GM19238 (cell line): ENCODE results near the gene RAD51B.
"Not testable (repeated sequence)": the region's sequence is repeated elsewhere in the genome, so short reads cannot be mapped to it uniquely, and the experiment has no call there.

Source experiments
- DNase-seq: peaks from one replicate; pipeline ENCODE4 v3.0.0; 2011; ENCODE audit warnings: low spot score; ENCODE audit not compliant: insufficient read length

The RAD51B gene

GRCh38 chr14:68268719-68269118 lies 449.1 kb downstream of the RAD51B start:
- no peak for DNase-seq

DNA sequence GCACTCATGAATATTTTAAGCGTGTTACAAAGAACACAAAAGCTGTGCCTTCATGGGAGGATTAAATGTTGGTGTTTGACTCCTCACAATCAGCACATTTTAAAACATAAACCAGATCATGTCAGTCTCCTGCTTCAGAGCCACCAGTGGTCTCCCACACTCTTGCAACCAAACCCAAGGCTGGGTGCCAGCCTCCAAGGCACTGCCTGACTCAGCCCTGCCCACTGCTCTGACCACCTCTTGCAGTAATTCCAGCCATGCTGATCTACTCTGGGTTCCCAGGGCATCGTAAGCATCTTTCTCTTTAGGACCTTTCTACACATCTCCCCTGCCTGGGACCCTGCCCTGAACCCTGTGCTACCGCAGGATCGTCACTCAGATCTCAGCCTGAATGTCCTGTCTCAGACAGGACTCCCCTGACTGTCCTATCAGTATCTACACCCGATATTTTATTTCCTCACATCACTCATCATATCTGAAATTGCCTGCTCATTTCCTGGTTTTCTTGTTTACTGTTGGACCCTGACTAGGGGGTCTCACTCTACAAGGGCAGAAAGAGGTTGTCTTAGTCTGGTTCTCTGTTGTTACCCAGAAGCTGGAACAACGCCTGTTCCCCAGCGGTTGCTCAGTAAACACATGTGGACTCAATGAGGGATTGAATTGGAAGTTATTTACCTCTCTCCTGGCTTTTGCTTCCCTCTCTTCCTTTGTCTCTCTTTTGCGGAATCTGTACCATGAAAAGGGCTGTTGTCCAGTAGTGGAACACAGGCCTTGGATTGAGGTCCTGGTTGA lies 449.8 kb downstream of the RAD51B start:
- DNase-seq, result no peak

- DNase-seq, result no peak
These were observed 450.8 kb downstream of the RAD51B start for GRCh38 chr14:68270342-68270741.

- DNase-seq, result no peak
These were observed 452.4 kb downstream of the RAD51B start for GRCh38 chr14:68271913-68272391.

- DNase-seq, result no peak
These were observed 453.8 kb downstream of the RAD51B start for GRCh38 chr14:68273413-68273812.

DNA sequence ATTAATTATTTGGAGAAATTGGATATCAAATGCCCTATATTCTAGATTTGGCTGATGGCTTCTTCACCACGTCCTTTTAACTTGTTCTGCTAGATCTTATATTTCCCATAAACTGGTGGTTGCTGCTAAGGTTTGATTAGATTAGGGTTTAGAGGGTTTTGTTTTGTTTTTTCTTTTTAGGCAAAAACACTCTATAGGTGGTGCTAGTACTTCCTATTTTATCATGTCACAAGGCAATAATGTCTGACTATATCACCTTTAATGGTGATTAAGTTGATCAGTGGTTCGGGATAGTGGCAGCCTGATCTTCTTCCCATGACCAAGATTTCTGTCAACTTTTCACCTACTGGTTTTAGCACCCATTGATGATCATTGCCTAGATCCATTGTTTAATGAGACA lies 455.1 kb downstream of the RAD51B start:
- DNase-seq, result no peak

DNA sequence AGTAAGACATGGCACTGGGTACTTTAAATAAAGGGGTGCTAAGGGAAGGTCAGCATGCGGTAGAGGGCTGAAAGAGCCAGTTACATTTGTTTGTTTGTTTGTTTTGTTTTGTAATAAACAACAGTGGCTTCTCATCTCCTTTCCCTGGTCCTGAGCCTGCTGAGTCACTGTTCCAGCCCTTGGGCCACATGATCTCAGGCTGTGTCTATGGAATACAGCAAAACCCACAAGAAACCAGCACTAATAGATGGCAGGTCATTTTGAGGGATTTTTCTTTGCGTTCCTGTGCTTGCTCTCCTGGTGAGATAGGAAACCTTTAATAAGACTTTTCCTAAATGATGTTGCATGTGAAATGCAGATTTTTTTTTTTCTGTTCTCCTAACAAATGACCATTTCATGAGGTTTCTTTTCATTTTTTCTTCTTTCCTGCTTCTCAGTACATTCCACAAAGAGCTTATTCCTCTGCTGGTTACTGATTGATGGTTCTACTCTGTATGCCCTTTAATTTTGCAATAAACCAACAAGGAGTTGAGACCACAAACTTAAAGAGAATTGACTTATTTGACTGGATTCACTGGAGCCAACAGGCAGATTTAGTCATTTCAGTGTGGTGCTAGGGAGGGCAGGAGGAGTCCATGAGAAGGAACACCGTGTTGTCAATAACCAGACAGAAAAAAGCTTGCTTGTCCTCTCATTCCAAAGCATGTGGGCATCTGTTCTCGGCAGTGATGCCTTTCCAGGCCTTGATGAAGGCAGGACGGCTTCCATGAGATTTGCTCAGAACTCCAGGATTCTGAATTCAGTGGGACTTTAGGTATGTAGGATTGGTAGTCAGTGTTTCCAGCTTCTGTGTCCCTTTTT lies 459.2 kb downstream of the RAD51B start:
- DNase-seq, result no peak

DNA sequence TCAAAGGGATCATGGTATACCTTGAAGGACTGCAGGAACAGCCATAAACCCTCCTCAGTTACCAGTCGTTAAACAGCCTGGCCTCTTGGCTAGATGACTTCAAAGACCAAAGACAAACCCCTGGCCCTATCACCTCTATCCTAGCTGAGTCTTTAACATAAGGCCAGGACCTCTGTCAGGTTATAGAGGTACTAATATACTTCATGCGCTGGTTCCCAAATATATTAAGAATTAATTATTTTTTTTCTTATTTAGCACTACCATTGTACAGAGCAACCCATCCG lies 459.8 kb downstream of the RAD51B start:
- no peak for DNase-seq

DNA sequence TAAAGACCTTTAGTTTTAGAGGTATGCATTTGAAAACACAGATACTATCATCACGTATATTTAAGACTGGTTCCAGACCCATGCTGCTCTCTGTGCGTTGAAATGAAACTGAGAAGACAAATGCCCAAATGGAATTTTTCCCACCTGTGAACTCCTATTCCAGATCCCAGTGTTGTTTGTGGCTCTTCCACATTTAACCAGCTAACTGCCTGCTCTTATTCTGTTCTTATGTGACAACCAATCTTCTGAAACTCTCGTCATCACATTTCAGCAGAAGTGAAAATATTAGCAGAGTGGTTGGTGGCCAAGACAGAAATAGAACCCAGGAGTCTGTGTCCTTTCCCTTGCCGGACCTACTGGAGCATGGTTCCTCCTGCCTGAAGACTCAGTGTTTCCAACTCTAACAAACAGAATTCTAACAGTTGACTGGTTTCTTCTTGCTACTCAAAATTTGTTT lies 460.2 kb downstream of the RAD51B start:
- no peak for DNase-seq

- DNase-seq, result no peak
These were observed 461.9 kb downstream of the RAD51B start for GRCh38 chr14:68281497-68281896.

- DNase-seq, result no peak
These were observed 463.1 kb downstream of the RAD51B start for GRCh38 chr14:68282479-68283377.

DNA sequence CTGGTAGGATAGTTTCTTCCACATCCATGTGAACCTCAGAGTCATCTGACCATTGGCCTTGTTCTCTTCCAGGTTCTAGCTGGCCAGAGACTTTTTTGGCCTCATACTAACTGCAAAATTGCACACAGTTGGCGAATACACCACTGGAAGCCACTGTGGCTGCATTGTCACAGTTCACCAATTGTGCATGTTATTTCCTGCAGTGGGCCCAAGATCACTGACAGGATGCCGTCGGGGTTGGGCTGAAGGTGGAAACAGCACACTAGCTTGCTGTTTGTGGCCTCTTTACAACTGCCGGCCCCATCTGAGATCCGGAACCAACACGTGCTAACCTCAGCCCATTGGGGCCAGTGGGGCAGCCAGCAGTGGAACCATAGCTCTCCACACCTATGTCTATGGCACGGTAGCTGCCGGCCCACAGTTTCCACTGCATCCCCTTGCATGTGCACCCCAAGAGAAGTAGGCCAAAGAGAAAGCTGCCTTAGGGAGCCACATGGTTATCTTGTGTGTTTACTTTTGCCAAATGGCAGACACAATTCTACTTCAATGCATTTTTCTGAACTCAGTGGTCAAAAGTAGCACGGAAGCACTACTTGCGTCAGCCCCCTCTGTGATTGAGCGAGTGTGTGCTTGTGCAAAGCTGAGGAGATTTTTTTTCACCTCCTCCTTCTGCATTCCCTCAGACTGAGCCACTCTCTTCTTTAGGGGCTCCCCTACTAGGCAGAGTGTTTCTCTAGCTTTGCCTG lies 464.0 kb downstream of the RAD51B start:
- no peak for DNase-seq

DNA sequence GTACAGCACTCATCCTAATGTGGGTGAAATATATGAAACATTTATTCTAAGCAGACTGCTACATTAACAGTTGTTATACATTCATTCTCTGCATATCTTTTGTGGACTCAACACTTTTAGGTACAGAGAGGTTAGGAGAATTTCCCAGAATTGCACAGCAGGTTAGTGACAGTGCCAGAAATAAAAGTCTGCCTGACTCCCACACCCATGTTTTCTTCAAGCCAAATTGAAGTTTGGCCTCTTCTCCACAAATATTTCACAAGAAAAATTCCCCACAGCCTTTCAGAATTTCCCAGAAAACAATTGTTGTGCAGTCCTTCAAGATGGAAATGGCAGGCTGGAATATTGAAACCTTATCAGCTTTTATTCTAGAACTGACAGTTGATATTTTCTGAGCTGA lies 464.8 kb downstream of the RAD51B start:
- DNase-seq, result no peak

GRCh38 chr14:68284834-68285233 lies 465.3 kb downstream of the RAD51B start:
- no peak for DNase-seq

- DNase-seq, result no peak
These were observed 466.0 kb downstream of the RAD51B start for GRCh38 chr14:68285421-68286179.

- DNase-seq, result no peak
These were observed 467.1 kb downstream of the RAD51B start for GRCh38 chr14:68286667-68287066.

- not testable (repeated sequence) for DNase-seq
These were observed 469.9 kb downstream of the RAD51B start for GRCh38 chr14:68289452-68289851.

DNA sequence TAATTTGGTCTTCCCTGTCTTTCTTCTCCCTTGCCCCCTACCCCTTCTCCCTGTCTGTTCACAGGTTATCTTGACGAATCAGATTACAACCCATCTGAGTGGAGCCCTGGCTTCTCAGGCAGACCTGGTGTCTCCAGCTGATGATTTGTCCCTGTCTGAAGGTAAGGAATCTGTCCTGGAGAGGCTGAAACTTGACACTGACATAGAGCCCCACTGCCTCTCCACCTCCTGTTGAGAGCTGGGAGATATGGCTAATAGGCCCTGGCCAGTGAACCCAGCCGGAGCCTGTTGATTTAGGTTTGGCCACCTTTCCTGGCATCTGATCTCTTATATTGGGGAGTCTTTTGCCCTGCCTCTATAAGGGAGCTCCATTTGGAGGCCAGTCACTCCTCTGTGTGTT lies 472.2 kb downstream of the RAD51B start:
- no peak for DNase-seq

DNA sequence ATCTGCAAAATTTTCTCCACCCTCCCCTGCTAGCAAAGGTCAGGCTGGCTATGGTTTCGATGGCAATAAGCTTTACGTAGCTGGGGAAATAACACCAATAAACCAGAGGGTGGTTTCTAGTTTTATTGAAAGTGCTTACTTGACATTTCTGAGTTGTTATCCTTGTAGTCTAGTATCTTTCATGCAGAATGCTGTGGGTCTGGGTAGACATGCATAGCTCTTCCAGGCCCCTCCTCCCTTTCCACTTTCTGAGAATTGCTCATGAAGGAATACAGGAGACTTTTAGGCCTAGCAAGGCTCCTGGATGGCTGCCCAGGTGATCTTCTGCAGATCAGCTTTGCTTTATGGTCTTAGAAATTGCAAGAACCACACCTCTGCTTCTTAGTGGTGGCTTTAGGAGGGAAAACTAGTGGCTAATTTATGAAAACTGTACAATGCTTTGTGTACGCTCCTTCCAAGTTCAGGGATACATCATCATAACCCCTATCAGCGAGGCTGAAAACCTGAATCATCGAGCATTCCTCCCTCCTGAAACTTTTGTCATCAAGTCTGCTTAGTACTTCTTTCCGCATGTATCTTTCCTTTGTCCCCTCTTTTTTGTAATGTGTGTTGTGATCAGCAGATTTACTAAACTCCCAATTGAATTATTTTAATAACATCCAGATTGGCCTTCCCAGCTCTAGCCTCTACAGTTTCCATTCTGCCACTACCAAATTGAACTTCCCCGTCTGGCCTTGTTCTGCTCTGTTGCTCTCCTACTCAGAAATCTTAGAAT lies 473.0 kb downstream of the RAD51B start:
- DNase-seq, result no peak
